Ovary (tissue), 3 donors: ENCODE measurements around the gene SYT15.
"Not testable (repeated sequence)": the region's sequence is repeated elsewhere in the genome, so short reads cannot be mapped to it uniquely, and the experiment has no call there.

Experiments
- CTCF ChIP-seq, 3 donors: fragments of 450-650 bp in 2 of 3; fragments of 200-600 bp in 1 of 3; IDR thresholded peaks; one replicate each; pipeline versions ENCODE4 v1.5.1 to v1.8.0; 2016 to 2022; ENCODE audit warnings: antibody characterized with exemption in 3 of 3, mild to moderate bottlenecking in 1 of 3
- POLR2A ChIP-seq: fragments of 450-650 bp; IDR thresholded peaks from one replicate; pipeline ENCODE4 v1.6.1; 2017; ENCODE audit warnings: antibody characterized with exemption, mild to moderate bottlenecking, moderate library complexity
- donor health status: DM: no; HTN: no; CAD: no.

- TF ChIP-seq CTCF (IDR thresholded peaks at IDR 0.05); POLR2A: not testable (repeated sequence)
These were observed 15.6 kb downstream of the SYT15 start for GRCh38 chr10:46594453-46595063.
